HG02885 (cell line): Measurements from ENCODE around the gene AKT2.

ENCODE experiments used
- ATAC-seq: cut with Tn5 transposase; IDR thresholded peaks from one replicate; pipeline ENCODE4 v1.9.1; 2021; ENCODE audit warnings: mild to moderate bottlenecking; ENCODE audit not compliant: unreplicated experiment, poor library complexity

AKT2 gene

GRCh38 chr19:40239415-40240226, 45.5 kb downstream of the AKT2 start:
- no peak for ATAC-seq

DNA sequence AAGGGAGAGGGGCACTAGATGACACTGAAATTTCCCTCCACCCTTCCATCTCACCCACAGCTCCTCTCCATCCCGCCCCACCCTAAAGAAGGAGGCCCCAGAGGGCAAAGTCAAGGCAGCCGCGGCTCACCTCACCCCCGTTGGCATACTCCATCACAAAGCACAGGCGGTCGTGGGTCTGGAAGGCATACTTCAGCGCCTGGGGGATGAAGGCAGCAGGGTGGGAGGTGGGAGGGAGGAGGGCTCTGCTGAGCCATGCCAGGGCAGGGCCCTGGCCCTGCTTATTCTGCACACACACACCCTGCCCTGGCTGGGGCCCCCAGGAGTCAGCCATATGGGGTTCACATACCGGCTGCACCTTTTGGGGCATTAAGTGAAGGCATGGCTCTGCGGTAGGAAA, 46.4 kb downstream of the AKT2 start:
- ATAC-seq: no peak

DNA sequence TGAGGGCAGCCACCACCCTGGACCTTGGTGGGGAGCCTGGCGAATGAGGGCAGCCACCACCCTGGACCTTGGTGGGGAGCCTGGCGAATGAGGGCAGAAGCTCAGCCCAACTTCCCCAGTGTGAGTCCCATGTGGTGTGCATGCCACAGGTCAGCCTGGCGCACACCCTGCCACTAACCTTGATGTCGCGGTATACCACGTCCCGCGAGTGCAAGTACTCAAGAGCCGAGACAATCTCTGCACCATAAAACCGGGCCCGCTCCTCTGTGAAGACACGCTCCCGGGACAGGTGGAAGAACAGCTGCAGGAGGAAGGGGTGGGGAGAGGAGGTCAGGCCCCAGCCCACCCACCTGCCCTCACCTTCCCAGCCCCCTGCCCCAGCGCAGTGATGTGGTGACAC, 47.4 kb downstream of the AKT2 start:
- ATAC-seq: no peak

- ATAC-seq: no peak
These were observed 48.8 kb downstream of the AKT2 start for GRCh38 chr19:40236366-40236765.

DNA sequence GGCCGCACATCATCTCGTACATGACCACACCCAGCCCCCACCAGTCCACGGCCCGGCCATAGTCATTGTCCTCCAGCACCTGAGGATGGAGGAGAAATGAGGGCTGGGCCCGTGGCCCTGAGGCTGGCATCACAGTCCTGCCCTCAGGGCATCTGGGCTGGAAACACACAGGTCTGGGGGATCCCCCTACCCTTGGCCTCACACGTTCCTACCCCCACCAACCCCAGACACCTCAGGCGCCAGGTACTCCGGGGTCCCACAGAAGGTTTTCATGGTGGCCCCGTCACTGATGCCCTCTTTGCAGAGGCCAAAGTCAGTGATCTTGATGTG, 49.2 kb downstream of the AKT2 start:
- no peak for ATAC-seq

DNA sequence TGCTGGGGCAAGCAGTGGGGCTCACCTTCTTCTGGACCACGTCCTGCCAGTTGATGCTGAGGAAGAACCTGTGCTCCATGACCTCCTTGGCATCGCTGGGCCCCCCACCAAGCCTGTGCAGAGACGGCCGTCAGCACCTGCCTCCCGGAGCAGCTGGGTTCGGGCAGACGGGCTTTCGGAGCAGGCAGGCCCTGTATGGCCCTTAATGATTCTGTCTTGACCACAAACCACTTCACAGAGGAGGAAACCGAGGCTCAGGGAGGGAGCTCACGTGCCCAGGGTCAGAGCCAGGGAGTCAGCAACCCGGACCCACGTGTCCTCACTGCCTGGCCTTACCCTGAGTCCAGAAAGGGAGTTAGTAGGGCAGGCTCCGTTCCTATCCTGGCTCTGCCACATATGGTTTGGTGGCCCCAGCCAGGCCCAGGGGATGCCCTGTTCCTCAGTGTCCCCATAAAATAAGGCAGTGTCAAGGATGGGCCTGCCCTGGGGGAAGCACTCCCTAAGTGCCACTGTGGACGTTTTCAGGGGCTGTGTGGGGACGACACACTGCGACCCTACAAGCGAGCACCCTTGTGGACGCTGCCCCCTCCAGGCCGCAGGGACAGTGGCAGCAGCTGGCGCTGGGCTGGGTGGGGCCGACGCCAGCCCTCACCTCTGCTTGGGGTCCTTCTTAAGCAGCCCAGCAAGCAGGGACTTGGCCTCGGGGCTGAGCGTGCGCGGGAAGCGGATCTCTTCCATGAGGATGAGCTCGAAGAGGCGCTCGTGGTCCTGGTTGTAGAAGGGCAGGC, 49.7 kb downstream of the AKT2 start:
- ATAC-seq: no peak

GRCh38 chr19:40234429-40235237, 50.5 kb downstream of the AKT2 start:
- ATAC-seq: no peak

- no peak for ATAC-seq
These were observed 51.2 kb downstream of the AKT2 start for GRCh38 chr19:40233811-40234389.

DNA sequence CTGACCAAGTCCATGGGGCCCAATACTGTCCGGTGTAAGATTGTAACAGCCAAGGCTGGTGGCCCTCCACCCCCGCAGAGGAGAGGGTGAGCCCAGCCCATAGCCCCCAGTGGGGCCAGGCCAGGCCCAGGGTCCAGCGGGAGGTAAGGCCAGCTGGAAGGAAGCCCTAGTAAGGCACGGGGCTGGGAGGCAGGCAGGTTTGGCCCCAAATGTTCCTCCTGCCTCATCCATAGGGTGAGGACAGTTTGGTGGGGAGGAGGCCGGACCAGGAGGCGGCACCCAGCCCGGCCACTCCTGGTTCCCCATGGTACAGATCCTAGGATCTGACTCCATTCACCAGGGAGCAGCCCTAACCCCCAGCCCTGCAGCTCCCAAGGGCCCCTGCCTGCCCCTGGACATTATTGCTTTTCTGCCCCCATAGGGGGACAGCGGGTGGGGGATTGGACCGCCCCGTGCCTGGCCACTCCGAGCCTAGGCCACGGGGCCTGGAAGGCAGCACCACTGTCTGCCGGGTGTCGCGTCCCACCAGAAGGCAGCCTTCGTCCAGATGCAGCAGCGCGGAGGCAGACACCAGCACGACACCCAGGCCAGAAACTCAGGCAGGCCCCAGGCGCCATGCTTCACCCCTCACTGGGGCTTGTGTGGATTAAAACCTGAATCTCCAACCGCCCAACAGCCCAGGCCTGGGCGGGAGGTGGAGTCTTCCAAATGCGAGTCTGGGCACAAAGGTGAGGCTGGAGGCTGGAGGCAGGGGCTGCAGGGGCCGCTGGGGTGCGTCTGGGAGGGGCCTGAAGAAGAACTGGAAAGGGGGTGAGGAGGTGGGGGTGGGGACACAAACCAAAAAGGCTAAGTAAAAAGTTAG, 52.0 kb downstream of the AKT2 start:
- ATAC-seq: no peak

DNA sequence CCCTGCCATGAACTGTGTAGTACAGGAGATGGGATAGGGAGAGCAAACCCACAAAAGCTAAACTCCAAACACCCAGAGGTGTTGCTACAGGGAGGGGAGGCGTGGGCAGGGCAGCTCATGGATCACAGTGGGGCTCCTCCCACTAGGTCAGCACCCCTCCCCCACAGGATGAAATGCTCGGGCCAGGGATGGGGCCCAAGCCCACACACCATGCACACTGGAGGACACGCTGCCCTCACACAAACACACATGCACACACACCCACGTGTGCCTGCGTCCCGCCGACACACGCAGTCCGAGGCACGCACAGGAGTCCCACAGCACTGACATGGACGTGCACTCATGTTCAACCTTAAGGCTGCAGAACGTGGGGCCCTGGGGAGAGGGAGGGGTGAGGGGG, 52.7 kb downstream of the AKT2 start:
- ATAC-seq: no peak

DNA sequence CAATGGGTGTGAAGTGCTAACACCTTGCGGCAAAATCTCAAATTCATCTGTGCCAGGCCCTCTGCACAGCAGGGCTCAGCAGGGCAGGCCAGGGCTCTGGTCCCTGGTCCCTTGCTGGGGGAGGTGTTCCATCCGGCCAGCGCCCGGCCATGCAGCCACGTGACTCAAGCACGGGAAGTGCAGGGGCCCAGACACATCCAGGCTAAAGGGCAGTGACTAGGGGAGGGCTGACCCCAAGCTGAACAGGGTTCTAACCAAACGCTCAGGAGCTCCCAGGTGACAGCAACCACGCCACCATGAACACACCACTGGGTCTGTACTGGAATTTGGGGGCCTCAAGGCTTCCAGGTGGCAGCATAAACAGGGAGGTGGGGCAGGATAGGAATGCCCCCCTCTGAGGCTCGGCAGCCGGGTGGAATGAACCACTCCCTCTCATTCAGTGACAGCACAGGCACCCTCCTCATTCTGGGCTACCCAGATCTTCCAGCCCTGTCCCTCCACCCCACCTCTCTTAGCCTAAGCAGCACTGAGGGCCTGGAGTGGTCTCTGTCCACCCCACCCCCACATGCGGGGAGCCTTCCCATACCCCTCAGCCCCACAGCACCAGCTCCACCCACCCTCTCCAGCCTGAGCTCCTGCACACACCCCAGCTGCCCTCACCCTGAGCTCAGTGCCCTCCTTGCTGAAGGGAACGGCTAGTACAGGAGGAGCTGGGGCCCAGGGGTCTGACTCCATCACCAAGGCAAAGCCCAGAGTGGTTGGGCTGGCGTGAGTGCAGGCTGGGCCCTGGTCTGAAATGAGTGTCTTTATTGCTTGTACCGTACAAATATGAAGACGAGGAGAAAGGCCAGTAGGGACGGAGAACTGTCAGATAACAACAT, 53.4 kb downstream of the AKT2 start:
- no peak for ATAC-seq

DNA sequence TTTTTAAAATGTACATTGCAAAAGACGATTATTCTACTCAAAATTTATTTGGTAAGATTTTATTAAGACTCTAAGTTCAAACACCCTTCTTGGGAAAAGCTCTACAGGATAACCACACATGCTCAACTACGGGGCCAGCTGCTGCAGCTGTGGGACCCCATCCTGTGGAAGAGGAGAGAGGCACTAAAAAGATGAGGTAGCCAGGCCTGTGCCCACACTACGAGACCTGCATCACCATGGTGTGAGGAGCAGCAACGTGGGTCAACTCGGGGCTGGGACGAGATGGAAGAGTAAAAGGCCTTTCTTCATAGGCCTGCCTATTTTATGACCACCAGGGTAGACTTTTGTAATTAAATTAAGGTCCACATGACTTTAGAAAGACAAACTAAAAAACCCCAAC, 54.1 kb downstream of the AKT2 start:
- ATAC-seq: no peak

- ATAC-seq: no peak
These were observed 55.2 kb downstream of the AKT2 start for GRCh38 chr19:40229926-40230417.

GRCh38 chr19:40229484-40229883, 55.7 kb downstream of the AKT2 start:
- ATAC-seq: no peak

DNA sequence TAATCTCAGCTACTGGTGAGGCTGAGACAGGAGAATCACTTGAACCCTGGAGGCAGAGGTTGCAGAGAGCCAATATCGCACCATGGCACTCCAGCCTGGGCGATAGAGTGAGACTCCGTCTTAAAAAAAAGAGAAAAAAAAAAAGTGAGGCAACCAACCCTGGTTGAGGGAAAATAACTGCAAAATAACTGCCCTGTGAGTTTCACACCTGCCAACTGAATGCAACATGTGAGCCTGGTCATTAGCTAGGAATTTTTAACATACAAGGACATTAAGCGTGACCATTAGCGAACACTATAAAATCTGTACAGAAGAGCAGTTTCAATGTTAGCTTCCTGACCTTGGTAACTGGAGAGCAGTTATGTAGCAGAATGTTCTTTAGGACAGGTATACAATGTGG, 56.3 kb downstream of the AKT2 start:
- ATAC-seq: no peak

DNA sequence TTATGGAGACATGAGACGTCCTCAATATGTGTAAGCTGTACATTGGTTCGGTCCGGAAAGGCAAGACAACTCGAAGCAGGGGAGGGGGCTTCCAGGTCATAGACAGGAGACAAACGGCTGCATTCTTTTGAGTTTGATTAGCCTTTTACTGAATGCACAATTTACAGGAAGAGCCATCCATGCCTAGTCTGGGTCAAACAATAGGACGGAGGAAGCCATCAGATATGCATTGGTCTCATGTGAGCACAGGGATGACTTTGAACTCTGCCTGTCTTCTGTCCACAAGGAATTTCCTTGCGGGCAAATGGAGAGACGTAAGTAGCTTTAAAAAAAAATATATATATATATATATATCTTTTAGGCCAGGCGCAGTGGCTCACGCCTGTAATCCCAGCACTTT, 56.8 kb downstream of the AKT2 start:
- no peak for ATAC-seq

DNA sequence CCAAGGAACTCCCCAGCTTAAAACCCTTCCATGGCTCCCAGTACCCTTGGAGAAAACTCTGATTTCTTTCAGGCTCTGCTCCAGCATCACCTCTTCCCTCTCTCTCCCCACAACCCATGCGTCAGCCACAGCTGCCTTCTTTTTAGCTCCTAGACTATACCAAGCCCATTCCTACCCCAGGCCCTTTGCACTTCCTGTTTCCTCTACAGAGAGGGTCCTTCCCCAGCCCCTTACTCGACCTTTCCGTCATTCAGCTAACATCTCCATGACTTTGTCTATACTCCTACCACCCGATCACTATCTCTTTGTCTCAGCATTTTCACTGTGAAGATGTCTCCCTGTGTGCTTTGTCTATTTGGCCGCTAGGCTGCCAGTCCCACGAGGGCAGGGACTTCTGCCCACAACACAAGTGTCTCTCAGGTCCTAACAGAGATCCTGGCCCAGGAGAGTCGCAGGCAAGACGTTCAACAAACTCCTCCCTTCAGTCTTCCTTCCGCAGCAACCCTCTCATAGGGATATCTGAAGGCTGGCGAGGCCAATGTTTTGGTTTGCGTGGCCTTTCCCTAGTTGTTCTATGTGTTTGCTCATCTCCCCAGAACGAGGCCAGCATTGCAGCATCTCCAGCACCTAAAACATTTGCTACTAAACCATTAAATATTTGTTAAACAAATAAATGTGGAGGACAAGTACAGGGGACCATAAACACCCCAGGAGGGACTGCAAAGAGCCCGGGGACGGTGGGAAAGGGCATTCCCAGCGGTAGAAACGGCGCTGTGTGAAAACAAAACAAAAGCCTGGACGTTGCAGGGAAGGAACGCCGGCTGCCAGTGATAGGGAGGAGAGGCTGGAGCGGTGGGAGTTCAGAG, 59.5 kb downstream of the AKT2 start:
- no peak for ATAC-seq
